ENCODE measurements around the gene MYADML2.
A peak's percentile ranks its signal among the peaks of the same experiment; 100 is the strongest.
"Not testable (repeated sequence)": the region's sequence is repeated elsewhere in the genome, so short reads cannot be mapped to it uniquely, and the experiment has no call there.

- TF ChIP-seq CTCF (conservative IDR thresholded peaks at IDR 0.05; ENCODE audit: low read length), result peak; percentile 52
- not testable (repeated sequence) for TF ChIP-seq EZH2phosphoT487 (IDR thresholded peaks at IDR 0.05; ENCODE audit: borderline replicate concordance, low read depth, low read length)
Observed at GRCh38 chr17:81953443-81953842, 6.4 kb upstream of the MYADML2 start.
